GM21526 (cell line): ENCODE data around the gene TAL1.
A peak's percentile ranks its signal among the peaks of the same experiment; 100 is the strongest.

Source experiments
- ATAC-seq: cut with Tn5 transposase; IDR thresholded peaks from one replicate; pipeline ENCODE4 v1.9.1; 2021; ENCODE audit warnings: moderate library complexity; ENCODE audit not compliant: unreplicated experiment, low FRiP score

Gene TAL1

DNA sequence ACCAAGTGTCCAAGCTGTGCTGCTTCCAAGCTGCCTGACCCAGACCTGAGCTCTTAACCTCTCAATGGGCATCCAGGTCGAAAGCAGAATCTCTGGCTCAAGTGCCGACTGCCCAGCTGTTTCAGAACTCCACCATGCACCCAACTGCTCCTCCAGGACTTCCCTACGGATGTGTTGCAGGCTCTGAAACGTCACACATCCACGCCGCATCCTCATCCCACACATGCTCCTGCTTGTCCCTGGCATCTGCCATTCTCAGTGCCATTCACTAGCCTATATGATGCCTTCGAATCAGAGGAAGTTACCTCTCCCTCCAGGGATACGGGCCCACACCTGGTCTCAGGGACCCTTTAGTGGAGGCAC is 53.4 kb downstream of the TAL1 start:
- ATAC-seq: no peak

- no peak for ATAC-seq
Measured at GRCh38 chr1:47178020-47178419, 54.0 kb downstream of the TAL1 start.

GRCh38 chr1:47175227-47175934 is 56.6 kb downstream of the TAL1 start:
- peak; percentile 51 for ATAC-seq

- ATAC-seq: no peak
Measured at GRCh38 chr1:47174656-47175020, 57.4 kb downstream of the TAL1 start.

DNA sequence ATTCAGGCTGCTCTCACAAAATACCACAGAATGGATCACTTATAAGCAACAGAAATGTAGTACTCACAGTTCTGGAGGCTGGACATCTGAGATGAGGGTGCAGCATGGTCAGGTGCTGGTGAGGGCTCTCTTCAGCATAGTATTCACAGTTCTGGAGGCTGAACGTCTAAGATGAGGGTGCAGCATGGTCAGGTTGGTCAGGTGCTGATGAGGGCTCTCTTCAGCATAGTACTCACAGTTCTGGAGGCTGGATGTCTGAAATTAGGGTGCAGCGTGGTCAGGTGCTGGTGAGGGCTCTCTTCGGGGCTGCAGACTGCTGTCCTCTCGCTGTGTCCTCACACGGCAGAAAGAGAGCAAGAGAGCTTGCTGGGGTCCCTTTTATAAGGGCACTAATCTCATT is 59.2 kb downstream of the TAL1 start:
- ATAC-seq: no peak
